Esophagus muscularis mucosa (tissue), 4 donors: Measurements from ENCODE around the gene OR52K2. TPM values are rescaled to one million over a fixed set of nuclear protein-coding genes. Genes with fewer than 3 reads are reported as not detected.
"Not testable (repeated sequence)": the region's sequence is repeated elsewhere in the genome, so short reads cannot be mapped to it uniquely, and the experiment has no call there.

ENCODE experiments used
- DNase-seq: peaks from one replicate; pipeline ENCODE4 v3.0.0-alpha.2; 2017; ENCODE audit errors: extremely low spot score
- H3K27ac ChIP-seq, 4 donors: fragments of 200-600 bp; sonication (generic); replicated peaks in 1 of 4; 1 replicate in 3 of 4; 2 replicates in 1 of 4; pipeline ENCODE4 v1.5.1; 2016 to 2019; ENCODE audit warnings: mild to moderate bottlenecking in 1 of 4
- H3K27me3 ChIP-seq, 4 donors: fragments of 200-600 bp; sonication (generic); one replicate each; pipeline versions ENCODE4 v1.5.1 to v1.6.0; 2016 to 2019
- H3K36me3 ChIP-seq, 4 donors: fragments of 200-600 bp; sonication (generic); one replicate each; pipeline ENCODE4 v1.5.1; 2016 to 2019
- H3K4me1 ChIP-seq, 4 donors: fragments of 200-600 bp; sonication (generic); one replicate each; pipeline ENCODE4 v1.5.1; 2016 to 2019
- H3K4me3 ChIP-seq, 4 donors: fragments of 200-600 bp; sonication (generic); 1 replicate in 2 of 4; 2 replicates in 2 of 4; pipeline ENCODE4 v1.5.1; 2016 to 2019; ENCODE audit warnings: mild to moderate bottlenecking in 4 of 4, moderate library complexity in 1 of 4
- H3K9me3 ChIP-seq, 4 donors: fragments of 200-600 bp; sonication (generic); 1 replicate in 3 of 4; 2 replicates in 1 of 4; pipeline ENCODE4 v1.5.1; 2016 to 2019
- CTCF ChIP-seq, 3 experiments: fragments of 200-600 bp in 2 of 3; fragments of 450-650 bp in 1 of 3; sonication (generic) in 2 of 3; IDR thresholded peaks; one replicate each; pipeline ENCODE4 v1.5.1; 2017 to 2019; ENCODE audit warnings: antibody characterized with exemption in 3 of 3, mild to moderate bottlenecking in 2 of 3, moderate library complexity in 1 of 3
- EP300 ChIP-seq: sonication (generic); formaldehyde crosslinking; IDR thresholded peaks from one replicate; pipeline ENCODE4 v1.6.1; 2017; ENCODE audit warnings: antibody characterized with exemption
- POLR2A ChIP-seq: fragments of 450-650 bp; IDR thresholded peaks from one replicate; pipeline ENCODE4 v1.6.1; 2017; ENCODE audit warnings: antibody characterized with exemption, moderate library complexity, mild to moderate bottlenecking, low read depth
- POLR2AphosphoS5 ChIP-seq, 2 donors: sonication (generic); formaldehyde crosslinking; IDR thresholded peaks; one replicate each; pipeline ENCODE4 v1.6.1; 2017; ENCODE audit warnings: antibody characterized with exemption in 2 of 2
- WGBS: methylation state at CpG from one replicate; pipeline ENCODE4 v1.1.5; 2018; 5-methylcytosine and 5-hydroxymethylcytosine counted together
- intact Hi-C: fragments of 100-400 bp; cut with DNase I; formaldehyde crosslinking; loops from one replicate; pipeline ENCODE4 v1.15.1; 2023
- total RNA-seq, 4 donors: library from RNA; depleted of rRNA; stranded (reverse); fragments of >200 nt; gene quantifications; one replicate each; pipeline versions ENCODE4 v1.1.0 to v1.2.1, GENCODE V29; 2016

Gene OR52K2
- total RNA-seq, 4 donors from 2014 or later: not detected

- 60% methylated on average over 1 of the region's 1 CpG for WGBS
- no peak overlapping the region for H3K4me3 ChIP-seq
- no peak overlapping the region for H3K27ac ChIP-seq
- intact Hi-C loops: no loop called here
- H3K4me1 ChIP-seq: no peaks in the 10 kb centered on the region
- H3K27me3 ChIP-seq: no peaks in the 10 kb centered on the region
- DNase-seq: no peak
- no peaks in the 10 kb centered on the region for H3K9me3 ChIP-seq
- TF ChIP-seq CTCF (IDR thresholded peaks at IDR 0.05): no peak
- TF ChIP-seq POLR2A: no peak
- no peak for TF ChIP-seq POLR2AphosphoS5 (IDR thresholded peaks at IDR 0.05)
- no peak for TF ChIP-seq EP300
- H3K36me3 ChIP-seq: no peaks in the 10 kb centered on the region
Measured at GRCh38 chr11:4479644-4480043, 30.5 kb downstream of the OR52K2 start.

- no peaks in the 10 kb centered on the region for H3K4me1 ChIP-seq
- H3K36me3 ChIP-seq: no peaks in the 10 kb centered on the region
- 66% methylated on average over 4 of the region's 4 CpGs for WGBS
- no peaks in the 10 kb centered on the region for H3K9me3 ChIP-seq
- no peak for DNase-seq
- no peak overlapping the region for H3K27ac ChIP-seq
- TF ChIP-seq EP300 (no peak), POLR2A (no peak), POLR2AphosphoS5 (IDR thresholded peaks at IDR 0.05) (no peak), CTCF (IDR thresholded peaks at IDR 0.05) (no peak)
- H3K27me3 ChIP-seq: no peaks in the 10 kb centered on the region
- H3K4me3 ChIP-seq: no peak overlapping the region
- intact Hi-C loops: no loop called here
Measured at GRCh38 chr11:4480577-4481239, 31.6 kb downstream of the OR52K2 start.

- no peaks in the 10 kb centered on the region for H3K27me3 ChIP-seq
- intact Hi-C loops: no loop called here
Measured at GRCh38 chr11:4481240-4481582, 32.1 kb downstream of the OR52K2 start.

GRCh38 chr11:4482445-4482844 is 33.4 kb downstream of the OR52K2 start, which contains the start of gene OR52K1:
Gene OR52K1 (plus strand): TSS chr11:4482646. CDS start chr11:4488901, 6,255 bp downstream.
- Histone ChIP-seq H3K4me3 (no peak within 1 kb of the TSS), H3K36me3 (no peaks in the 10 kb centered on the region), H3K27me3 (no peaks in the 10 kb centered on the region), H3K4me1 (no peaks in the 10 kb centered on the region), H3K27ac (no peak within 1 kb of the TSS), H3K9me3 (no peaks in the 10 kb centered on the region)
- DNase-seq: no peak
- TF ChIP-seq EP300 (no peak), CTCF (IDR thresholded peaks at IDR 0.05) (no peak), POLR2A (no peak), POLR2AphosphoS5 (IDR thresholded peaks at IDR 0.05) (no peak)
- WGBS: 80% methylated on average over 2 of the region's 2 CpGs
- intact Hi-C loops: no loop called here

More at GRCh38 chr11:4481240-4481582, 32.1 kb downstream of the OR52K2 start:
- no peak for DNase-seq
- Histone ChIP-seq H3K4me1 (no peaks in the 10 kb centered on the region), H3K4me3 (no peak overlapping the region), H3K36me3 (no peaks in the 10 kb centered on the region), H3K27ac (no peak overlapping the region), H3K9me3 (no peaks in the 10 kb centered on the region)
- TF ChIP-seq POLR2AphosphoS5 (IDR thresholded peaks at IDR 0.05): no peak
- no peak for TF ChIP-seq EP300
- TF ChIP-seq POLR2A: no peak
- no peak for TF ChIP-seq CTCF (IDR thresholded peaks at IDR 0.05)

- H3K4me1 ChIP-seq: no peaks in the 10 kb centered on the region
- 82% methylated on average over 4 of the region's 4 CpGs for WGBS
- H3K36me3 ChIP-seq: no peaks in the 10 kb centered on the region
- no peak overlapping the region for H3K4me3 ChIP-seq
- no peak for TF ChIP-seq POLR2AphosphoS5 (IDR thresholded peaks at IDR 0.05)
- no peak for TF ChIP-seq EP300
- TF ChIP-seq POLR2A: no peak
- TF ChIP-seq CTCF (IDR thresholded peaks at IDR 0.05): no peak
- no peak overlapping the region for H3K27ac ChIP-seq
- no peaks in the 10 kb centered on the region for H3K9me3 ChIP-seq
- intact Hi-C loops: no loop called here
- no peaks in the 10 kb centered on the region for H3K27me3 ChIP-seq
- DNase-seq: no peak
Measured at GRCh38 chr11:4484310-4484709, 35.2 kb downstream of the OR52K2 start.

GRCh38 chr11:4491405-4491804 is 42.3 kb downstream of the OR52K2 start:
- H3K27me3 ChIP-seq, H3K27ac ChIP-seq, H3K4me3 ChIP-seq, DNase-seq, H3K36me3 ChIP-seq, intact Hi-C loops, H3K9me3 ChIP-seq, H3K4me1 ChIP-seq: not testable (repeated sequence)
- WGBS: 62% methylated on average over 2 of the region's 2 CpGs
